ENCODE results near the gene CTXND1. TPM values are rescaled to one million over a fixed set of nuclear protein-coding genes. Genes with fewer than 3 reads are reported as not detected.

The CTXND1 gene
- total and polyA plus RNA-seq, 2 of the 4 experiments (the other 2 are of a cell fraction): not detected

DNA sequence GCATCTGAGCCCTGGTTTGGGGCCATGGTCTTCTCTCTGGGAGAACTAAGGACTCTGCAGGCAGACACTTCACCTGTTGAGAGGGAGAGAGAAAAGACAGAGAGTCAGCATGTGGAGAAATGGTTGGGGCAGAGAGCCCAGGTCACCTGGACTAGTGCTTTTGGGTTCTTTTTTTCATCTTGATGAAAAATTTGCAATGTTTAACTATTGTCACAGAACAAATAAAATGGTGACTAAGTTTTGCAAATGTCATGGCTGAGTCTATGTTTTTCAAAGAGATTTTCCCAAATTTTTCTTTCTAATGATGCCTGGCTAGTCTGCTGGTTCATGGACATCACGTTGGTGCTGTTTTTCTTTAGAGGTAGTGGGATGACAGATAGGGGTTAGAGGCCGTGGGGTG lies 81.4 kb downstream of the CTXND1 start:
- Histone ChIP-seq H3K18ac (ENCODE audit: low read depth, low read length) (no peak overlapping the region), H3K4me2 (ENCODE audit: low read depth, low read length) (no peak overlapping the region), H2AK5ac (ENCODE audit: low read depth, low read length) (no peak overlapping the region), H4K5ac (ENCODE audit: low read depth, low read length) (no peak overlapping the region), H3K27me3 (ENCODE audit: control insufficient read depth, insufficient read depth, low read length) (no peaks in the 10 kb centered on the region), H3K79me1 (ENCODE audit: low read depth in 1 of 2, low read length in 2 of 2) (peaks cover 0 to 18% of the 10 kb centered on the region in 2 experiments; a peak in 2 of 4 replicates), H2AK9ac (replicated peaks; ENCODE audit: low read depth, low read length, poor library complexity) (no peak overlapping the region), H3K27ac (ENCODE audit: insufficient read depth, low read length) (no peak overlapping the region), H2BK120ac (ENCODE audit: low read depth, low read length) (no peak overlapping the region), H2BK15ac (ENCODE audit: low read depth, low read length) (no peak overlapping the region), H3K9me1 (ENCODE audit: insufficient read depth, low read length) (peaks cover 14% of the 10 kb centered on the region; the same call in 1 of the 2 replicates), H4K8ac (ENCODE audit: low read depth in 2 of 2, low read length in 2 of 2) (no peak overlapping the region), H4K91ac (ENCODE audit: insufficient read depth, low read depth, low read length) (no peak overlapping the region), H3K23ac (ENCODE audit: low read depth, low read length) (no peak overlapping the region), H3K14ac (replicated peaks; ENCODE audit: low read depth, low read length) (no peak overlapping the region), H3K36me3 (ENCODE audit: control insufficient read depth, insufficient read depth, low read length) (peaks cover 9% of the 10 kb centered on the region; the same call in 1 of the 2 replicates), H3K9ac (ENCODE audit: low read depth, low read length) (no peak overlapping the region), H3K56ac (ENCODE audit: extremely low read depth, insufficient read depth, low read length) (no peak overlapping the region), H2AFZ (replicated peaks; ENCODE audit: low read length, poor library complexity) (no peak overlapping the region), H2BK20ac (ENCODE audit: low read depth, low read length) (no peak overlapping the region), H3K4me1 (ENCODE audit: control insufficient read depth, insufficient read depth, low read length) (peaks cover 12% of the 10 kb centered on the region), H2BK5ac (ENCODE audit: low read depth, low read length, poor library complexity, severe bottlenecking) (no peak overlapping the region), H3K4me3 (ENCODE audit: insufficient read depth, low read depth, low read length) (no peak overlapping the region), H3K4ac (ENCODE audit: low read depth, low read length) (no peak overlapping the region), H3K9me3 (ENCODE audit: control insufficient read depth, insufficient read depth, low read length) (no peaks in the 10 kb centered on the region), H4K20me1 (ENCODE audit: insufficient read depth, low read length) (0 out of 2 replicates have a peak, but pooled peaks cover 8% of the 10 kb centered on the region)
- DNase-seq (no peak), ATAC-seq (ENCODE audit: low read depth) (no peak)
- TF ChIP-seq, protein P1, sequence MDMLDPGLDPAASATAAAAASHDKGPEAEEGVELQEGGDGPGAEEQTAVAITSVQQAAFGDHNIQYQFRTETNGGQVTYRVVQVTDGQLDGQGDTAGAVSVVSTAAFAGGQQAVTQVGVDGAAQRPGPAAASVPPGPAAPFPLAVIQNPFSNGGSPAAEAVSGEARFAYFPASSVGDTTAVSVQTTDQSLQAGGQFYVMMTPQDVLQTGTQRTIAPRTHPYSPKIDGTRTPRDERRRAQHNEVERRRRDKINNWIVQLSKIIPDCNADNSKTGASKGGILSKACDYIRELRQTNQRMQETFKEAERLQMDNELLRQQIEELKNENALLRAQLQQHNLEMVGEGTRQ (IDR thresholded peaks at IDR 0.05; ENCODE audit: low read depth, low read length): no peak
- TF ChIP-seq RFX5 (IDR thresholded peaks at IDR 0.05; ENCODE audit: low read depth, low read length) (no peak), POLR2A (IDR thresholded peaks at IDR 0.05; ENCODE audit: low read depth, low read length) (no peak), CEBPB (IDR thresholded peaks at IDR 0.05; ENCODE audit: low read depth, low read length) (no peak)
- intact Hi-C loops (cut with micrococcal nuclease): loop anchor here (5.0 to 10.0 kb wide), 3 partner anchors 98 to 273 kb away; partner anchors contain the start of gene MTHFS
- BruUV-seq (replicated peaks): no TSS peak
- in situ Hi-C loops (cut with MboI; ENCODE audit: low sequenced_read_pairs): loop anchor here (10.0 kb wide), 1 partner anchor 266 kb away; no protein-coding TSS in a partner anchor
- CTCF ChIA-PET: no interaction called here
- WGBS, 2 experiments (ENCODE audit: extremely low coverage in 2 of 2, insufficient read length in 1 of 2): no CpG with 5 or more reads among the region's 2 CpGs
- dilution Hi-C loops (cut with HindIII; ENCODE audit: low sequenced_read_pairs, unreplicated experiment): no loop called here
- POLR2A ChIA-PET (ENCODE audit: unreplicated experiment): no interaction called here

Measured in IMR-90 (cell line).